NCI-H128 (cell line): ENCODE results near the gene DCDC2.
"Not testable (repeated sequence)": the region's sequence is repeated elsewhere in the genome, so short reads cannot be mapped to it uniquely, and the experiment has no call there.

Experiments
- DNase-seq: peaks from one replicate; lab custom pipeline; 2025; ENCODE audit not compliant: unreplicated experiment; lab: John Stamatoyannopoulos, UW

Gene DCDC2

GRCh38 chr6:24149836-24150235, 208.0 kb downstream of the DCDC2 start:
- DNase-seq: no peak

GRCh38 chr6:24149296-24149695, 208.6 kb downstream of the DCDC2 start:
- no peak for DNase-seq

GRCh38 chr6:24148684-24149083, 209.2 kb downstream of the DCDC2 start:
- DNase-seq: no peak

GRCh38 chr6:24148154-24148570, 209.7 kb downstream of the DCDC2 start:
- DNase-seq: no peak

- DNase-seq: no peak
Observed at GRCh38 chr6:24147511-24148153, 210.2 kb downstream of the DCDC2 start.

- no peak for DNase-seq
Observed at GRCh38 chr6:24146871-24147270, 211.0 kb downstream of the DCDC2 start.

- no peak for DNase-seq
Observed at GRCh38 chr6:24145690-24146131, 212.1 kb downstream of the DCDC2 start.

- not testable (repeated sequence) for DNase-seq
Observed at GRCh38 chr6:24142733-24143132, 215.1 kb downstream of the DCDC2 start.

GRCh38 chr6:24140591-24140990, 217.3 kb downstream of the DCDC2 start:
- no peak for DNase-seq

- DNase-seq: no peak
Observed at GRCh38 chr6:24139639-24140038, 218.2 kb downstream of the DCDC2 start.

GRCh38 chr6:24139080-24139479, 218.8 kb downstream of the DCDC2 start:
- DNase-seq: no peak

GRCh38 chr6:24131751-24132150, 226.1 kb downstream of the DCDC2 start:
- DNase-seq: no peak

- no peak for DNase-seq
Observed at GRCh38 chr6:24127316-24127715, 230.5 kb downstream of the DCDC2 start.

GRCh38 chr6:24126586-24127192, 231.2 kb downstream of the DCDC2 start:
- no peak for DNase-seq

GRCh38 chr6:24125980-24126379, 231.9 kb downstream of the DCDC2 start, which contains the start of gene NRSN1:
Gene NRSN1, plus strand, starts transcription at chr6:24126215. Its CDS starts 8,113 bp downstream, at chr6:24134328.
- peak; percentile 76 for DNase-seq

- DNase-seq: no peak
Observed at GRCh38 chr6:24122139-24122538, 235.7 kb downstream of the DCDC2 start.
